T-helper 22 cell (primary cell): ENCODE data around the gene B4GALT2.
A peak's percentile ranks its signal among the peaks of the same experiment; 100 is the strongest.

Experiments used
- DNase-seq: peaks from one replicate; pipeline ENCODE4 v3.0.0-alpha.2; 2020; ENCODE audit warnings: low read depth

The B4GALT2 gene

GRCh38 chr1:43969746-43970466 lies 9.1 kb upstream of the B4GALT2 start, which contains the start of gene DPH2:
Gene DPH2 (plus strand): TSS chr1:43970010. CDS start chr1:43970176, 166 bp downstream.
- peak; percentile 94 for DNase-seq

- no peak for DNase-seq
Observed at GRCh38 chr1:43970502-43970901, 8.5 kb upstream of the B4GALT2 start.

- DNase-seq: no peak
Observed at GRCh38 chr1:43970911-43971310, 8.1 kb upstream of the B4GALT2 start.

GRCh38 chr1:43971336-43971980 lies 7.6 kb upstream of the B4GALT2 start:
- DNase-seq: no peak

GRCh38 chr1:43973981-43974442 lies 5.0 kb upstream of the B4GALT2 start:
- DNase-seq: no peak

GRCh38 chr1:43974443-43975248 lies 4.4 kb upstream of the B4GALT2 start, which contains the start of gene ATP6V0B:
Gene ATP6V0B (plus strand): TSS chr1:43974960. CDS start chr1:43975041, 81 bp downstream.
- DNase-seq: peak; percentile 89

- peak; percentile 18 for DNase-seq
Observed at GRCh38 chr1:43975249-43975961, 3.6 kb upstream of the B4GALT2 start.

GRCh38 chr1:43976045-43976444 lies 3.0 kb upstream of the B4GALT2 start:
- DNase-seq: no peak

- no peak for DNase-seq
Observed at GRCh38 chr1:43976890-43977289, 2.1 kb upstream of the B4GALT2 start.

GRCh38 chr1:43977376-43978263 lies 1.4 kb upstream of the B4GALT2 start:
- no peak for DNase-seq

- no peak for DNase-seq
Observed at GRCh38 chr1:43978264-43978550, 803 bp upstream of the B4GALT2 start.

- no peak for DNase-seq
Observed at GRCh38 chr1:43979261-43979527, 184 bp downstream of the B4GALT2 start.

- no peak for DNase-seq
Observed at GRCh38 chr1:43979528-43980254, 681 bp downstream of the B4GALT2 start.

GRCh38 chr1:43980255-43981134 lies 1.5 kb downstream of the B4GALT2 start:
- DNase-seq: no peak

- no peak for DNase-seq
Observed at GRCh38 chr1:43981135-43981491, 2.1 kb downstream of the B4GALT2 start.

- DNase-seq: no peak
Observed at GRCh38 chr1:43981636-43982035, 2.6 kb downstream of the B4GALT2 start.

GRCh38 chr1:43982241-43982640 lies 3.2 kb downstream of the B4GALT2 start:
- DNase-seq: no peak

- no peak for DNase-seq
Observed at GRCh38 chr1:43982808-43983207, 3.8 kb downstream of the B4GALT2 start.

GRCh38 chr1:43983253-43983899 lies 4.4 kb downstream of the B4GALT2 start:
- DNase-seq: no peak
